Right lobe of liver (tissue), 4 donors: ENCODE data around the gene ZSCAN1.

Experiments
- POLR2A ChIP-seq: fragments of 450-650 bp; IDR thresholded peaks from one replicate; pipeline ENCODE4 v1.6.1; 2017; ENCODE audit warnings: antibody characterized with exemption, mild to moderate bottlenecking
- TF ChIP-seq, protein P1 (sequence below), 4 donors: fragments of 200-600 bp in 3 of 4; fragments of 450-650 bp in 1 of 4; IDR thresholded peaks; one replicate each; pipeline versions ENCODE4 v1.5.1 to v1.8.0; 2016 to 2022; ENCODE audit warnings: antibody characterized with exemption in 4 of 4, mild to moderate bottlenecking in 2 of 4
- donor health status: DM: no; HTN: no; CAD: no.
- donor health status: DM: no; HTN: no; CAD: no.
- donor health status: DM: no; HTN: yes; CAD: no.

GRCh38 chr19:58047672-58048071 lies 13.8 kb downstream of the ZSCAN1 start:
- no peak for TF ChIP-seq POLR2A
- TF ChIP-seq, protein P1, sequence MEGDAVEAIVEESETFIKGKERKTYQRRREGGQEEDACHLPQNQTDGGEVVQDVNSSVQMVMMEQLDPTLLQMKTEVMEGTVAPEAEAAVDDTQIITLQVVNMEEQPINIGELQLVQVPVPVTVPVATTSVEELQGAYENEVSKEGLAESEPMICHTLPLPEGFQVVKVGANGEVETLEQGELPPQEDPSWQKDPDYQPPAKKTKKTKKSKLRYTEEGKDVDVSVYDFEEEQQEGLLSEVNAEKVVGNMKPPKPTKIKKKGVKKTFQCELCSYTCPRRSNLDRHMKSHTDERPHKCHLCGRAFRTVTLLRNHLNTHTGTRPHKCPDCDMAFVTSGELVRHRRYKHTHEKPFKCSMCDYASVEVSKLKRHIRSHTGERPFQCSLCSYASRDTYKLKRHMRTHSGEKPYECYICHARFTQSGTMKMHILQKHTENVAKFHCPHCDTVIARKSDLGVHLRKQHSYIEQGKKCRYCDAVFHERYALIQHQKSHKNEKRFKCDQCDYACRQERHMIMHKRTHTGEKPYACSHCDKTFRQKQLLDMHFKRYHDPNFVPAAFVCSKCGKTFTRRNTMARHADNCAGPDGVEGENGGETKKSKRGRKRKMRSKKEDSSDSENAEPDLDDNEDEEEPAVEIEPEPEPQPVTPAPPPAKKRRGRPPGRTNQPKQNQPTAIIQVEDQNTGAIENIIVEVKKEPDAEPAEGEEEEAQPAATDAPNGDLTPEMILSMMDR (IDR thresholded peaks at IDR 0.05), result no peak
